WERI-Rb-1 (cell line): Measurements from ENCODE around the gene RPS3.
"Not testable (repeated sequence)": the region's sequence is repeated elsewhere in the genome, so short reads cannot be mapped to it uniquely, and the experiment has no call there.

Source experiments
- DNase-seq: peaks from one replicate; pipeline ENCODE4 v3.0.0-alpha.2; 2020
- H3K27ac ChIP-seq: fragments of 250-450 bp; sonication (Bioruptor Pico); 2 replicates; pipeline ENCODE4 v1.5.1; 2020; ENCODE audit warnings: mild to moderate bottlenecking, moderate library complexity
- H3K27me3 ChIP-seq: fragments of 250-450 bp; sonication (Bioruptor Pico); 2 replicates; pipeline ENCODE4 v1.5.1; 2021; ENCODE audit warnings: mild to moderate bottlenecking, low read depth, moderate library complexity; ENCODE audit not compliant: insufficient read depth, severe bottlenecking
- H3K36me3 ChIP-seq: fragments of 250-450 bp; sonication (Bioruptor Pico); 2 replicates; pipeline ENCODE4 v1.5.1; 2020; ENCODE audit warnings: mild to moderate bottlenecking, moderate library complexity
- H3K4me3 ChIP-seq: 2 replicates; pipeline ENCODE4 v1.5.1; 2011; ENCODE audit warnings: low read depth, mild to moderate bottlenecking, control low read depth, low read length
- H3K9me3 ChIP-seq: fragments of 250-450 bp; sonication (Bioruptor Pico); 2 replicates; pipeline ENCODE4 v1.5.1; 2021; ENCODE audit warnings: mild to moderate bottlenecking, moderate library complexity; ENCODE audit not compliant: severe bottlenecking
- CTCF ChIP-seq: IDR thresholded peaks from 2 replicates; pipeline ENCODE4 v1.5.1; 2011; ENCODE audit warnings: low read depth, mild to moderate bottlenecking, control low read depth, inconsistent platforms, low read length

RPS3 gene

GRCh38 chr11:75351791-75352587 is 47.3 kb upstream of the RPS3 start:
- H3K27ac ChIP-seq: peak overlapping the region; percentile 90
- TF ChIP-seq CTCF: 0 out of 2 replicates have a peak, but pooled peaks have one; percentile 35
- no peaks in the 10 kb centered on the region for H3K27me3 ChIP-seq
- peak; percentile 82 for DNase-seq
- H3K4me3 ChIP-seq: peak overlapping the region; percentile 51
- 0 out of 2 replicates have a peak, but pooled peaks cover 3% of the 10 kb centered on the region for H3K36me3 ChIP-seq
- no peaks in the 10 kb centered on the region for H3K9me3 ChIP-seq

- peak overlapping the region; percentile 90 for H3K27ac ChIP-seq
- peak overlapping the region; percentile 51 for H3K4me3 ChIP-seq
- no peaks in the 10 kb centered on the region for H3K36me3 ChIP-seq
- no peak for DNase-seq
- no peaks in the 10 kb centered on the region for H3K27me3 ChIP-seq
- H3K9me3 ChIP-seq: no peaks in the 10 kb centered on the region
- TF ChIP-seq CTCF: no peak
These were observed 46.6 kb upstream of the RPS3 start for GRCh38 chr11:75352588-75353206.

- Histone ChIP-seq H3K4me3 (no peak overlapping the region), H3K9me3 (no peaks in the 10 kb centered on the region), H3K27ac (no peak overlapping the region), H3K27me3 (no peaks in the 10 kb centered on the region), H3K36me3 (no peaks in the 10 kb centered on the region)
- no peak for TF ChIP-seq CTCF
- DNase-seq: no peak
These were observed 44.3 kb upstream of the RPS3 start for GRCh38 chr11:75355051-75355450.

- DNase-seq: no peak
- no peak for TF ChIP-seq CTCF
- Histone ChIP-seq H3K36me3 (no peaks in the 10 kb centered on the region), H3K4me3 (no peak overlapping the region), H3K27me3 (no peaks in the 10 kb centered on the region), H3K9me3 (no peaks in the 10 kb centered on the region), H3K27ac (no peak overlapping the region)
These were observed 42.7 kb upstream of the RPS3 start for GRCh38 chr11:75356613-75357012.

- not testable (repeated sequence) for DNase-seq
These were observed 37.0 kb upstream of the RPS3 start for GRCh38 chr11:75362285-75362684.

GRCh38 chr11:75365711-75366181 is 33.6 kb upstream of the RPS3 start:
- H3K27me3 ChIP-seq: no peaks in the 10 kb centered on the region
- no peaks in the 10 kb centered on the region for H3K36me3 ChIP-seq
- H3K4me3 ChIP-seq: no peak overlapping the region
- DNase-seq: no peak
- H3K9me3 ChIP-seq: peaks cover 2% of the 10 kb centered on the region
- no peak for TF ChIP-seq CTCF
- H3K27ac ChIP-seq: no peak overlapping the region

More at GRCh38 chr11:75362285-75362684, 37.0 kb upstream of the RPS3 start:
- not testable (repeated sequence) for H3K9me3 ChIP-seq, H3K27me3 ChIP-seq, H3K36me3 ChIP-seq, H3K27ac ChIP-seq, H3K4me3 ChIP-seq

GRCh38 chr11:75366826-75367225 is 32.5 kb upstream of the RPS3 start:
- not testable (repeated sequence) for H3K9me3 ChIP-seq, DNase-seq, H3K4me3 ChIP-seq, H3K36me3 ChIP-seq, H3K27me3 ChIP-seq, H3K27ac ChIP-seq
